ENCODE measurements around the gene FAM111B. TPM values are rescaled to one million over a fixed set of nuclear protein-coding genes. Genes with fewer than 3 reads are reported as not detected.
"Not testable (repeated sequence)": the region's sequence is repeated elsewhere in the genome, so short reads cannot be mapped to it uniquely, and the experiment has no call there.

The FAM111B gene
- total RNA-seq, 4 donors from 2014 or later: 18.5 TPM; not detected in 3

- no peak overlapping the region for H3K4me3 ChIP-seq
- intact Hi-C loops (cut with DNase I; ENCODE audit: low total_unique reads): no loop called here
- H3K4me1 ChIP-seq: no peaks in the 10 kb centered on the region
- DNase-seq: no peak
- no peaks in the 10 kb centered on the region for H3K27me3 ChIP-seq
- H3K36me3 ChIP-seq: no peaks in the 10 kb centered on the region
- no peak overlapping the region for H3K27ac ChIP-seq
- H3K9me3 ChIP-seq: no peaks in the 10 kb centered on the region
- no peak for TF ChIP-seq POLR2A (IDR thresholded peaks at IDR 0.05)
- no peak for TF ChIP-seq CTCF (IDR thresholded peaks at IDR 0.05)
Measured at GRCh38 chr11:59088162-59088561, 18.9 kb upstream of the FAM111B start.

DNA sequence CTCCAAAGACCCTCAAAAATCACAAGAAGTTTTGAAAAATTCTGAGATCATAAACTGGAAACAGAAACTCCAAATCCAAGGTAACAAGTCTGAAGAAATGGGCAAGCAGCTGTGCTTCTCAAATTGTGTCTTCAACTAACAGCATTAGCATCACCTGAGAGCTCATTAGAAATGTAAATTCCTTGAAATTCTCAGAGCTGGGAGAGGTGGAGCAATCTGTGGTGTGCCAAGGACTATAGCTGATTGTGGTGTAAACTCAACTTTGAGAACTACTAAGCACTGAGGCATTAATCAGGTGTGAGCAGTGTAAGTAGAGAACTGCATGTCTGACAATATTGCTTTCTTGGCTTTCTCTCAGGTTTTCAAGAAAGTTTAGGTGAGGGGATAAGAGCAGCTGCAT, 13.5 kb upstream of the FAM111B start:
- H3K27ac ChIP-seq; H3K36me3 ChIP-seq; H3K9me3 ChIP-seq; DNase-seq; H3K4me3 ChIP-seq; H3K27me3 ChIP-seq; H3K4me1 ChIP-seq; intact Hi-C loops (cut with DNase I; ENCODE audit: low total_unique reads): not testable (repeated sequence)

- intact Hi-C loops (cut with DNase I; ENCODE audit: low total_unique reads): not testable (repeated sequence)
Measured at GRCh38 chr11:59095225-59095624, 11.8 kb upstream of the FAM111B start.

DNA sequence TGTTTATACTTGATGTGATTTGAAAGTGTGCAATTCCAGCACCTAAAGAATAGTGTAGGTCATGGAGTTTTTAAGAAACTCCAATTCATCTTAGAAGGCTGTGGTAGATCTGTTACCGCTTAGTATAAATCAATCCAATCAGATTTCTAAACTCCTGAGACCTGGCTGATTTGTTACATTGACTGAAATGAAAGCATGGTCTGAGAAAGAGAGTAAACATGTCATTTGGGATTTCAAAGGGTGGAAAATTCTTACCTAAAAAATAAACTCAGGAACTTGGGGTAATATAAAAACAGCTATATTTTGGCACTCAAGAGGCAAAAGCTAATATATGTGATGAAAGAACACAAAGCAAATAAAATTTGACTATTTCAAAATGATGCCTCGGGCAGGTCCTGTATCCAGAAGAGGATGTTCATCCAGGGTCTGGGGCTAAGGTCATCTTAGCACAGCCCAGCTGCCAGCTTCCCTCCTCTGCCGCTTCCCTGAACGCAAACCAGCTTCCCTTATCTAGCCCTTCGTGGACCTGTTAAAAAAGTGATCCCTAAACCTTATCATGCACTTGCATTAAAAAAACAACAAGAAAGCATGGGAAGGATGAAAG, 11.0 kb upstream of the FAM111B start:
- DNase-seq; H3K4me1 ChIP-seq; H3K4me3 ChIP-seq; H3K27me3 ChIP-seq; intact Hi-C loops (cut with DNase I; ENCODE audit: low total_unique reads); H3K27ac ChIP-seq; H3K9me3 ChIP-seq; H3K36me3 ChIP-seq: not testable (repeated sequence)

More at GRCh38 chr11:59095225-59095624, 11.8 kb upstream of the FAM111B start:
- H3K27me3 ChIP-seq, H3K4me1 ChIP-seq, H3K4me3 ChIP-seq, DNase-seq, H3K27ac ChIP-seq, H3K36me3 ChIP-seq, H3K9me3 ChIP-seq: not testable (repeated sequence)

DNA sequence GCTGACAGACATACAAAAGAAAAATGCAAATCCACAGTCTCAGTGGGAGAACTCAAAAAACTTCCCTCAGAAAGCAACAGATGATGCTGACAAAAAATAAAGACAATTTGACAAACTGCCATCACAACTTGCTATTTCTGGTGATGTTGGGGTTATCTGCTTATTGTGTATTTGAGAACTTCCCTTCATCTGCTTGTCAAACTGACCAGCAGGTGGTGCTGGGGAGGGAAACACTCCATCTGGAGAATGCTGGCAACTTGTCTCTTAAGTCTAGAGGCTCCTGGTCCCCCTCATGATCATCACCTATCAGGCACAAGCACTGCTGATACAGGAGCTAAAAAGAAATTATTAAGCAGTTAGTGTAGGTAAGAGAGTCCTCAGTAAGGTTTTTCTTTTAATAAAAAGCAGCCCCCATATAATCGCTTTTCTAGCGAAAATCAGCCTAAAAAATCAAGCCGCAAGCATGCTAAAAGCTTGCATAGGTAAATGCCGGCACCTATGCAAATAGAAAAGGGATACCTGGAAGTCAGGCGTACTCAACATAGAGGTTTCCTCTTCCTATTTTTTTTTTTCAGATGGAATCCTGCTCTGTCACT, 9.8 kb upstream of the FAM111B start:
- peaks cover 0 to under 1% of the 10 kb centered on the region in 2 donors for H3K27me3 ChIP-seq
- TF ChIP-seq CTCF (IDR thresholded peaks at IDR 0.05): peak in 3 of 4 experiments; percentile 46 to 56 (median 54)
- no peak for TF ChIP-seq POLR2A (IDR thresholded peaks at IDR 0.05)
- no peaks in the 10 kb centered on the region for H3K4me1 ChIP-seq
- DNase-seq: peak; percentile 32 to 47
- H3K4me3 ChIP-seq: no peak overlapping the region
- no peaks in the 10 kb centered on the region for H3K36me3 ChIP-seq
- H3K9me3 ChIP-seq: no peaks in the 10 kb centered on the region
- intact Hi-C loops (cut with DNase I; ENCODE audit: low total_unique reads): no loop called here
- H3K27ac ChIP-seq: no peak overlapping the region

DNA sequence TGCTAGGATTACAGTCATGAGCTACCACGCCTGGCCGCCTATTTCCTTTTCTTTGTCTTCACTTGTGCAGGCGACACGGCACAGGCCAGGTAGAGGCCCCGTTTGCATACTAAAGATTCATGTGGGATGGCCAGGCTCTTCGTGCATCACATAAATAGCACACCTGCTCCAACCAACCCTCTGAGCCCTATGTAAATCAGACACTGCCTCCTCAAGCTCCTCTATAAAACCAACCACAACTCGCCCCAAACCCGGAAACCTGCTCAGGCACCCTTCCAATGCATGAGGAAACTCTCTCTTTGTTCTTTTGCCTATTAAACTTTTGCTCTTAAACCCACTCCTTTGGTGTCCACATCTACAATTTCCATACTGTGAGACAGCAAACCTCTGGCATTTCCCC, 9.1 kb upstream of the FAM111B start:
- H3K36me3 ChIP-seq; H3K4me1 ChIP-seq; H3K9me3 ChIP-seq; H3K27ac ChIP-seq; H3K4me3 ChIP-seq; DNase-seq; H3K27me3 ChIP-seq; intact Hi-C loops (cut with DNase I; ENCODE audit: low total_unique reads): not testable (repeated sequence)

- Histone ChIP-seq H3K9me3 (no peaks in the 10 kb centered on the region), H3K27ac (no peak overlapping the region), H3K27me3 (peaks cover 0 to 4% of the 10 kb centered on the region in 2 donors), H3K4me3 (no peak overlapping the region), H3K4me1 (peaks cover 0 to 4% of the 10 kb centered on the region in 2 donors), H3K36me3 (no peaks in the 10 kb centered on the region)
- peak; percentile 14 for DNase-seq
- TF ChIP-seq CTCF (IDR thresholded peaks at IDR 0.05) (peak in 1 of 4 experiments; percentile 10), POLR2A (IDR thresholded peaks at IDR 0.05) (no peak)
- intact Hi-C loops (cut with DNase I; ENCODE audit: low total_unique reads): no loop called here
Measured at GRCh38 chr11:59102259-59102765, 4.7 kb upstream of the FAM111B start.

DNA sequence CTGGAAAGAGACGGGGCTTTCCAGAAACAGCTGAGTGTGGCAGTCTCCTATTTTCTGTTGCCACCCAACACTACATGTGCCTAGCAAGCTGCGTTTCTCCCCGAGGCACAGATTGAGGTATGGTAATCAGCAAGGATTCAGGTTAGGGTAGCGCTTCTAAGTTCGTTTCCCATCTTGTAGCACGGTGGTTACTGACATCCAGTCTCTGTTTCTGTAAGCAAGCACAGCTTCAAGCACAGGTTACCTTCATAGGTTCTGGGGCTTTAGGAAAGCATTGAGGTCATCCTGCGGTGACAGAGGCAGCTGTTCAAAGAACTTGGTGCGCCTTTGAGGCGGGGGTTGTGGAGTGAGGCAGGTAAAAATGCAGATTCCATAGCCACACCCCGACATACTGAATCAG, 684 bp downstream of the FAM111B start:
- H3K27ac ChIP-seq; H3K36me3 ChIP-seq; H3K27me3 ChIP-seq; H3K9me3 ChIP-seq; intact Hi-C loops (cut with DNase I; ENCODE audit: low total_unique reads); DNase-seq; H3K4me1 ChIP-seq; H3K4me3 ChIP-seq: not testable (repeated sequence)
